ENCODE measurements around the gene PRR7. TPM values are rescaled to one million over a fixed set of nuclear protein-coding genes. Genes with fewer than 3 reads are reported as not detected.

The PRR7 gene
- total and polyA plus RNA-seq, 2 of the 13 experiments (the other 11 are each of a cell fraction or from before 2014, with no cell fraction given): 4.8 to 5.0 TPM

- no peak for TF ChIP-seq PRDM10 (CRISPR knock-in tag; IDR thresholded peaks at IDR 0.05; ENCODE audit: low read depth)
- TF ChIP-seq MIER2 (CRISPR knock-in tag; IDR thresholded peaks at IDR 0.05): no peak
- TF ChIP-seq ZNF609 (CRISPR knock-in tag; IDR thresholded peaks at IDR 0.05; ENCODE audit: borderline replicate concordance): no peak
- TF ChIP-seq ARID3A (IDR thresholded peaks at IDR 0.05; ENCODE audit: low read depth, low read length): no peak
- no peak for TF ChIP-seq FOSL2 (CRISPR knock-in tag; IDR thresholded peaks at IDR 0.05)
- TF ChIP-seq CAMTA2 (CRISPR knock-in tag; IDR thresholded peaks at IDR 0.05; ENCODE audit: borderline replicate concordance): no peak
- TF ChIP-seq NR1H2 (CRISPR knock-in tag; IDR thresholded peaks at IDR 0.05; ENCODE audit: borderline replicate concordance, low read depth): no peak
- TF ChIP-seq ZNF18 (CRISPR knock-in tag; IDR thresholded peaks at IDR 0.05; ENCODE audit: insufficient replicate concordance): no peak
- TF ChIP-seq CREB3 (CRISPR knock-in tag; IDR thresholded peaks at IDR 0.05): no peak
- TF ChIP-seq HNRNPH1 (optimal IDR thresholded peaks at IDR 0.05; ENCODE audit: low read depth, low read length): no peak
- no peak for TF ChIP-seq FOXK2 (IDR thresholded peaks at IDR 0.05)
- TF ChIP-seq RFX1 (IDR thresholded peaks at IDR 0.05): peak; percentile 71
- peak; percentile 59; the same call in 1 of the 2 replicates for TF ChIP-seq ZNF281 (CRISPR knock-in tag; IDR thresholded peaks at IDR 0.05; ENCODE audit: borderline replicate concordance)
Measured at GRCh38 chr5:177447066-177447610, 524 bp downstream of the PRR7 start (continued).

Data from HepG2 (cell line).